Hepatocyte (in vitro differentiated cells): ENCODE results near the gene CNOT10.

Source experiments
- CTCF ChIP-seq: fragments of 200-600 bp; sonication (generic); IDR thresholded peaks from 2 replicates; pipeline ENCODE4 v1.5.1; 2016; ENCODE audit warnings: antibody characterized with exemption, mild to moderate bottlenecking; ENCODE audit not compliant: poor library complexity
- EZH2 ChIP-seq: fragments of 200-600 bp; sonication (generic); IDR thresholded peaks from 2 replicates; pipeline ENCODE4 v1.6.1; 2016; ENCODE audit warnings: antibody characterized with exemption, mild to moderate bottlenecking, borderline replicate concordance

GRCh38 chr3:32644380-32644779 lies 40.6 kb upstream of the CNOT10 start:
- TF ChIP-seq CTCF (no peak), EZH2 (no peak)
